H9 (cell line): ENCODE measurements around the gene PLLP. TPM values are rescaled to one million over a fixed set of nuclear protein-coding genes. Genes with fewer than 3 reads are reported as not detected.

Experiments used
- DNase-seq: peaks from one replicate; pipeline ENCODE4 v3.0.0-alpha.2; 2017
- H2AFZ ChIP-seq: one replicate; pipeline ENCODE4 v1.6.1; 2013; ENCODE audit warnings: mild to moderate bottlenecking, low read length, control low read depth, moderate library complexity
- H2AK5ac ChIP-seq: 2 replicates; pipeline ENCODE4 v1.6.1; 2013; ENCODE audit warnings: low read length, control low read depth, mixed read lengths; ENCODE audit not compliant: insufficient read length
- H2BK120ac ChIP-seq: one replicate; pipeline ENCODE4 v1.6.1; 2013; ENCODE audit warnings: low read depth, mild to moderate bottlenecking, low read length, control low read depth, inconsistent platforms; ENCODE audit not compliant: poor library complexity, severe bottlenecking
- H2BK12ac ChIP-seq: 2 replicates; pipeline ENCODE4 v1.6.1; 2013; ENCODE audit warnings: low read length, control low read depth, mixed read lengths, low read depth; ENCODE audit not compliant: insufficient read length
- H2BK15ac ChIP-seq: 2 replicates; pipeline ENCODE4 v1.6.1; 2013; ENCODE audit warnings: low read depth, low read length, control low read depth
- H2BK20ac ChIP-seq: one replicate; pipeline ENCODE4 v1.6.1; 2013; ENCODE audit warnings: low read depth, mild to moderate bottlenecking, low read length, control low read depth, inconsistent platforms; ENCODE audit not compliant: poor library complexity, severe bottlenecking
- H2BK5ac ChIP-seq: 2 replicates; pipeline ENCODE4 v1.6.1; 2013; ENCODE audit warnings: low read length, control low read depth, mixed read lengths; ENCODE audit not compliant: insufficient read length
- H3K14ac ChIP-seq: 2 replicates; pipeline ENCODE4 v1.6.1; 2013; ENCODE audit warnings: low read length, control low read depth; ENCODE audit not compliant: insufficient read depth
- H3K18ac ChIP-seq: 2 replicates; pipeline ENCODE4 v1.6.1; 2013; ENCODE audit warnings: low read depth, mild to moderate bottlenecking, mixed read lengths, low read length, control low read depth; ENCODE audit not compliant: insufficient read length
- H3K23ac ChIP-seq: 2 replicates; pipeline ENCODE4 v1.6.1; 2013; ENCODE audit warnings: low read length, control low read depth, mixed read lengths, low read depth; ENCODE audit not compliant: insufficient read length
- H3K23me2 ChIP-seq: 2 replicates; pipeline ENCODE4 v1.6.1; 2013; ENCODE audit warnings: low read depth, mild to moderate bottlenecking, mixed read lengths, low read length, control low read depth; ENCODE audit not compliant: insufficient read length, poor library complexity, severe bottlenecking
- H3K27ac ChIP-seq: 2 replicates; pipeline ENCODE4 v1.5.1; 2013; ENCODE audit warnings: low read length, control low read depth, mixed read lengths, low read depth; ENCODE audit not compliant: insufficient read length
- H3K27me3 ChIP-seq: 2 replicates; pipeline ENCODE4 v1.6.1; 2013; ENCODE audit warnings: low read length, control low read depth, inconsistent platforms; ENCODE audit not compliant: insufficient read depth
- H3K4ac ChIP-seq: 2 replicates; pipeline ENCODE4 v1.6.1; 2013; ENCODE audit warnings: low read depth, mild to moderate bottlenecking, control low read depth, inconsistent platforms, low read length, moderate library complexity
- H3K4me1 ChIP-seq: 2 replicates; pipeline ENCODE4 v1.6.1; 2013; ENCODE audit warnings: low read length, control low read depth, inconsistent platforms; ENCODE audit not compliant: insufficient read depth
- H3K4me2 ChIP-seq: 2 replicates; pipeline ENCODE4 v1.6.1; 2013; ENCODE audit warnings: low read length, control low read depth, mixed read lengths; ENCODE audit not compliant: insufficient read length, insufficient read depth
- H3K56ac ChIP-seq: 2 replicates; pipeline ENCODE4 v1.6.1; 2013; ENCODE audit warnings: low read depth, mild to moderate bottlenecking, mixed read lengths, low read length, control low read depth; ENCODE audit not compliant: insufficient read length
- H3K79me1 ChIP-seq: 2 replicates; pipeline ENCODE4 v1.6.1; 2013; ENCODE audit warnings: low read depth, mild to moderate bottlenecking, moderate library complexity, low read length, control low read depth, inconsistent platforms; ENCODE audit not compliant: insufficient read depth, poor library complexity, severe bottlenecking
- H3K79me2 ChIP-seq: 2 replicates; pipeline ENCODE4 v1.6.1; 2013; ENCODE audit warnings: low read length, control low read depth, inconsistent platforms; ENCODE audit not compliant: insufficient read depth
- H3K9ac ChIP-seq: 2 replicates; pipeline ENCODE4 v1.6.1; 2013; ENCODE audit warnings: low read length, control low read depth, mixed read lengths; ENCODE audit not compliant: insufficient read length; ENCODE audit errors: extremely low read depth
- H3K9me3 ChIP-seq: one replicate; pipeline ENCODE4 v1.6.1; 2013; ENCODE audit warnings: low read depth, low read length, inconsistent platforms; ENCODE audit not compliant: control insufficient read depth
- H3T11ph ChIP-seq: one replicate; pipeline ENCODE4 v1.6.1; 2013; ENCODE audit warnings: mild to moderate bottlenecking, low read length, control low read depth, inconsistent platforms
- H4K20me1 ChIP-seq: one replicate; pipeline ENCODE4 v1.6.1; 2013; ENCODE audit not compliant: control insufficient read depth, insufficient read length, insufficient read depth
- H4K5ac ChIP-seq: 2 replicates; pipeline ENCODE4 v1.6.1; 2013; ENCODE audit warnings: low read depth, mild to moderate bottlenecking, mixed read lengths, low read length, control low read depth; ENCODE audit not compliant: insufficient read length
- H4K8ac ChIP-seq: replicated peaks from 2 replicates; pipeline ENCODE4 v1.6.1; 2013; ENCODE audit warnings: low read length, control low read depth, mixed read lengths, low read depth; ENCODE audit not compliant: insufficient read length
- H4K91ac ChIP-seq: 2 replicates; pipeline ENCODE4 v1.6.1; 2013; ENCODE audit warnings: low read depth, mild to moderate bottlenecking, moderate library complexity, mixed read lengths, low read length, control low read depth; ENCODE audit not compliant: insufficient read length
- H3K27ac Mint-ChIP-seq, 3 experiments: 2 replicates in 2 of 3; 3 replicates in 1 of 3; pipeline ENCODE4 v1.8.0; 2020 to 2021; ENCODE audit warnings: mixed read lengths in 3 of 3, mild to moderate bottlenecking in 1 of 3, moderate library complexity in 1 of 3
- H3K27me3 Mint-ChIP-seq: 2 replicates; pipeline ENCODE4 v1.8.0; 2021; ENCODE audit warnings: low read depth, mild to moderate bottlenecking, moderate library complexity, mixed read lengths
- H3K36me3 Mint-ChIP-seq, 3 experiments: 2 replicates in 2 of 3; 3 replicates in 1 of 3; pipeline ENCODE4 v1.8.0; 2020 to 2021; ENCODE audit warnings: low read depth in 3 of 3, mixed read lengths in 3 of 3; ENCODE audit not compliant: insufficient read depth in 1 of 3
- H3K4me1 Mint-ChIP-seq, 2 experiments: 2 replicates each; pipeline ENCODE4 v1.8.0; 2020; ENCODE audit warnings: mixed read lengths in 2 of 2
- H3K4me3 Mint-ChIP-seq, 2 experiments: 2 replicates in 1 of 2; 3 replicates in 1 of 2; pipeline ENCODE4 v1.8.0; 2020 to 2021; ENCODE audit warnings: mild to moderate bottlenecking in 2 of 2, mixed read lengths in 2 of 2, moderate library complexity in 1 of 2
- H3K9me3 Mint-ChIP-seq, 2 experiments: 2 replicates in 1 of 2; 3 replicates in 1 of 2; pipeline ENCODE4 v1.8.0; 2020; ENCODE audit warnings: mild to moderate bottlenecking in 2 of 2, mixed read lengths in 2 of 2, moderate library complexity in 1 of 2
- WGBS: extraction: QIAGEN DNeasy Blood & Tissue Kit; methylation state at CpG from one replicate; pipeline ENCODE4 v1.1.7; 2013; ENCODE audit warnings: missing lambda C conversion rate, low lambda C conversion rate, mixed read lengths; ENCODE audit not compliant: insufficient read length; ENCODE audit errors: extremely low coverage; 5-methylcytosine and 5-hydroxymethylcytosine counted together
- total RNA-seq: library from RNA; stranded (reverse); gene quantifications from 2 replicates; pipeline ENCODE4 v1.2.1, GENCODE V29; 2021
- TF ChIP-seq, protein P1 (sequence below): fragments of 200-600 bp; sonication (generic); conservative IDR thresholded peaks from 3 replicates; pipeline ENCODE4 v1.8.0; 2021; ENCODE audit warnings: antibody characterized with exemption, mild to moderate bottlenecking

PLLP gene
- total RNA-seq, 1 experiment from 2014 or later, result 1.8 TPM

GRCh38 chr16:57284952-57285363, 486 bp upstream of the PLLP start:
- Mint-ChIP-seq H3K4me3 (peak overlapping the region; percentile 73 to 90), H3K9me3 (0 out of 5 replicates have a peak, but pooled peaks cover 0 to 2% of the 10 kb centered on the region in 2 experiments), H3K27me3 (peaks cover 57% of the 10 kb centered on the region), H3K27ac (peak overlapping the region in 1 of 3 experiments; percentile 65; a peak in 1 of 7 replicates), H3K4me1 (peaks cover 11 to 23% of the 10 kb centered on the region in 2 experiments), H3K36me3 (no peaks in the 10 kb centered on the region)
- Histone ChIP-seq H3K27ac (no peak overlapping the region), H3K4me1 (no peaks in the 10 kb centered on the region), H2BK5ac (no peak overlapping the region), H2BK120ac (no peak overlapping the region), H3K79me2 (no peaks in the 10 kb centered on the region), H2BK20ac (no peak overlapping the region), H2BK12ac (no peak overlapping the region), H4K91ac (no peak overlapping the region), H3K23ac (no peak overlapping the region), H3K14ac (0 out of 2 replicates have a peak overlapping the region, but pooled peaks have one; percentile 57), H3K23me2 (peaks cover 5% of the 10 kb centered on the region), H3K4me2 (peak overlapping the region; percentile 61), H3K4ac (no peak overlapping the region), H3K18ac (no peak overlapping the region), H2BK15ac (no peak overlapping the region), H3K79me1 (no peaks in the 10 kb centered on the region), H4K20me1 (no peaks in the 10 kb centered on the region), H3K56ac (no peak overlapping the region), H3K9ac (peak overlapping the region; percentile 2), H4K5ac (no peak overlapping the region), H3T11ph (no peak overlapping the region), H3K27me3 (peaks cover 15% of the 10 kb centered on the region; the same call in 1 of the 2 replicates), H2AFZ (no peak overlapping the region), H2AK5ac (no peak overlapping the region), H4K8ac (no peak overlapping the region), H3K9me3 (no peaks in the 10 kb centered on the region)
- WGBS, result no CpG with 5 or more reads among the region's 22 CpGs
- DNase-seq, result peak; percentile 55
- TF ChIP-seq, protein P1, sequence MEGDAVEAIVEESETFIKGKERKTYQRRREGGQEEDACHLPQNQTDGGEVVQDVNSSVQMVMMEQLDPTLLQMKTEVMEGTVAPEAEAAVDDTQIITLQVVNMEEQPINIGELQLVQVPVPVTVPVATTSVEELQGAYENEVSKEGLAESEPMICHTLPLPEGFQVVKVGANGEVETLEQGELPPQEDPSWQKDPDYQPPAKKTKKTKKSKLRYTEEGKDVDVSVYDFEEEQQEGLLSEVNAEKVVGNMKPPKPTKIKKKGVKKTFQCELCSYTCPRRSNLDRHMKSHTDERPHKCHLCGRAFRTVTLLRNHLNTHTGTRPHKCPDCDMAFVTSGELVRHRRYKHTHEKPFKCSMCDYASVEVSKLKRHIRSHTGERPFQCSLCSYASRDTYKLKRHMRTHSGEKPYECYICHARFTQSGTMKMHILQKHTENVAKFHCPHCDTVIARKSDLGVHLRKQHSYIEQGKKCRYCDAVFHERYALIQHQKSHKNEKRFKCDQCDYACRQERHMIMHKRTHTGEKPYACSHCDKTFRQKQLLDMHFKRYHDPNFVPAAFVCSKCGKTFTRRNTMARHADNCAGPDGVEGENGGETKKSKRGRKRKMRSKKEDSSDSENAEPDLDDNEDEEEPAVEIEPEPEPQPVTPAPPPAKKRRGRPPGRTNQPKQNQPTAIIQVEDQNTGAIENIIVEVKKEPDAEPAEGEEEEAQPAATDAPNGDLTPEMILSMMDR, result no peak
